Upper lobe of right lung (tissue), 1 donor: Measurements from ENCODE around the gene APOE. TPM values are rescaled to one million over a fixed set of nuclear protein-coding genes. Genes with fewer than 3 reads are reported as not detected.
A peak's percentile ranks its signal among the peaks of the same experiment; 100 is the strongest.

Experiments
- ATAC-seq: fragments of 200-7000 bp; cut with Tn5 transposase; one replicate; pipeline ENCODE4 v1.9.1; 2020; ENCODE audit warnings: mild to moderate bottlenecking, moderate library complexity
- DNase-seq: peaks from one replicate; pipeline ENCODE4 v3.0.0-alpha.2; 2020
- H3K27ac ChIP-seq: fragments of 200-600 bp; one replicate; pipeline ENCODE4 v1.8.0; 2022
- H3K27me3 ChIP-seq: fragments of 200-600 bp; one replicate; pipeline ENCODE4 v1.8.0; 2022; ENCODE audit warnings: mild to moderate bottlenecking
- H3K36me3 ChIP-seq: fragments of 200-600 bp; one replicate; pipeline ENCODE4 v1.8.0; 2022
- H3K4me1 ChIP-seq: fragments of 200-600 bp; one replicate; pipeline ENCODE4 v1.8.0; 2022
- H3K4me3 ChIP-seq: fragments of 200-600 bp; one replicate; pipeline ENCODE4 v1.8.0; 2022; ENCODE audit warnings: mild to moderate bottlenecking
- H3K9me3 ChIP-seq: fragments of 200-600 bp; one replicate; pipeline ENCODE4 v1.8.0; 2022
- CTCF ChIP-seq: fragments of 200-600 bp; IDR thresholded peaks from one replicate; pipeline ENCODE4 v1.8.0; 2022; ENCODE audit warnings: antibody characterized with exemption
- intact Hi-C: fragments of 100-400 bp; cut with DNase I; formaldehyde crosslinking; loops from one replicate; pipeline ENCODE4 v1.11.0; 2022
- total RNA-seq: library from RNA; stranded (reverse); fragmentation: NEBNext Ultra II Directional; extraction: Animal tissue kit (Norgen Biotek cat#: 25700); gene quantifications from one replicate; pipeline ENCODE4 v1.2.1, GENCODE V29; 2021
- donor health status: DM: no; HTN: yes; CAD: no; lungs with severe emphysema.

The APOE gene
- total RNA-seq, 1 donor from 2014 or later: 565 TPM

GRCh38 chr19:44865196-44865767 is 40.3 kb upstream of the APOE start:
- no peak for TF ChIP-seq CTCF
- Histone ChIP-seq H3K36me3 (peaks cover 28% of the 10 kb centered on the region), H3K4me1 (peaks cover 7% of the 10 kb centered on the region), H3K9me3 (no peaks in the 10 kb centered on the region), H3K27ac (no peak overlapping the region), H3K4me3 (no peak overlapping the region), H3K27me3 (no peaks in the 10 kb centered on the region)
- intact Hi-C loops: no loop called here
- no peak for DNase-seq
- ATAC-seq: no peak

GRCh38 chr19:44866664-44867063 is 38.9 kb upstream of the APOE start:
- ATAC-seq (peak; percentile 26), DNase-seq (no peak)
- Histone ChIP-seq H3K27ac (no peak overlapping the region), H3K4me1 (peaks cover 7% of the 10 kb centered on the region), H3K36me3 (peaks cover 34% of the 10 kb centered on the region), H3K9me3 (no peaks in the 10 kb centered on the region), H3K4me3 (no peak overlapping the region), H3K27me3 (no peaks in the 10 kb centered on the region)
- no peak for TF ChIP-seq CTCF
- intact Hi-C loops: no loop called here

- Histone ChIP-seq H3K36me3 (peaks cover 43% of the 10 kb centered on the region), H3K27ac (no peak overlapping the region), H3K27me3 (no peaks in the 10 kb centered on the region), H3K4me3 (no peak overlapping the region), H3K4me1 (peaks cover 7% of the 10 kb centered on the region), H3K9me3 (no peaks in the 10 kb centered on the region)
- no peak for TF ChIP-seq CTCF
- DNase-seq (no peak), ATAC-seq (no peak)
- intact Hi-C loops: no loop called here
These were observed 38.0 kb upstream of the APOE start for GRCh38 chr19:44867578-44867977.

- Histone ChIP-seq H3K27ac (peak overlapping the region; percentile 24), H3K36me3 (peaks cover 63% of the 10 kb centered on the region), H3K4me3 (no peak overlapping the region), H3K27me3 (no peaks in the 10 kb centered on the region), H3K9me3 (no peaks in the 10 kb centered on the region), H3K4me1 (peaks cover 7% of the 10 kb centered on the region)
- peak; percentile 75 for ATAC-seq
- DNase-seq: peak; percentile 79
- intact Hi-C loops: no loop called here
- TF ChIP-seq CTCF: no peak
These were observed 35.7 kb upstream of the APOE start for GRCh38 chr19:44869733-44870470.

- no peak overlapping the region for H3K4me3 ChIP-seq
- H3K36me3 ChIP-seq: peaks cover 72% of the 10 kb centered on the region
- no peaks in the 10 kb centered on the region for H3K27me3 ChIP-seq
- H3K9me3 ChIP-seq: no peaks in the 10 kb centered on the region
- H3K4me1 ChIP-seq: peaks cover 7% of the 10 kb centered on the region
- intact Hi-C loops: no loop called here
- ATAC-seq (no peak), DNase-seq (no peak)
- no peak for TF ChIP-seq CTCF
- H3K27ac ChIP-seq: no peak overlapping the region
These were observed 33.8 kb upstream of the APOE start for GRCh38 chr19:44871809-44872208.
